Endothelial cell of umbilical vein (primary cell): ENCODE results near the gene ZNF311. TPM values are rescaled to one million over a fixed set of nuclear protein-coding genes. Genes with fewer than 3 reads are reported as not detected.

ENCODE experiments used
- BruUV-seq: library from RNA; stranded (reverse); fragments of 400-500 nt; replicated peaks from 2 replicates; lab custom pipeline; 2021; lab: Mats Ljungman, UMichigan
- CTCF ChIA-PET: fragments of 300-600, 350-600 bp; sonication (Branson Sonifier 250); formaldehyde crosslinking; loops from one replicate; lab custom pipeline; 2021; ENCODE audit warnings: antibody characterized with exemption, inconsistent platforms; lab: Charles Lee
- POLR2A ChIA-PET: fragments of 300-600, 350-600 bp; sonication (Branson Sonifier 250); formaldehyde crosslinking; loops from one replicate; lab custom pipeline; 2021; ENCODE audit warnings: antibody characterized with exemption, inconsistent platforms; lab: Charles Lee
- DNase-seq: peaks from one replicate; pipeline ENCODE4 v3.0.0-alpha.2; 2011; ENCODE audit warnings: low read depth, low spot score
- FAIRE-seq: peaks from 2 replicates; lab custom pipeline; 2011; peaks lifted over from hg19 to GRCh38; lab: Jason Lieb, UNC
- H2AFZ ChIP-seq: 2 replicates; pipeline ENCODE4 v1.6.0; 2012; ENCODE audit warnings: low read depth, low read length, control low read depth, inconsistent platforms
- H3K27ac ChIP-seq: 2 replicates; pipeline ENCODE4 v1.5.1; 2011; ENCODE audit warnings: low read depth, mild to moderate bottlenecking, control low read depth, low read length, moderate library complexity; ENCODE audit not compliant: insufficient read depth
- H3K27me3 ChIP-seq, 2 experiments: 2 replicates each; pipeline versions ENCODE4 v1.6.0 to v1.6.1; 2011; ENCODE audit warnings: low read length in 2 of 2, mixed read lengths in 1 of 2; ENCODE audit not compliant: control insufficient read depth in 2 of 2, insufficient read depth in 2 of 2
- H3K36me3 ChIP-seq, 2 experiments: 2 replicates in 1 of 2; 3 replicates in 1 of 2; pipeline ENCODE4 v1.5.1; 2011; ENCODE audit warnings: low read length in 2 of 2, mild to moderate bottlenecking in 1 of 2, moderate library complexity in 1 of 2; ENCODE audit not compliant: control insufficient read depth in 2 of 2, insufficient read depth in 2 of 2; ENCODE audit errors: extremely low read depth in 1 of 2
- H3K4me1 ChIP-seq: 3 replicates; pipeline ENCODE4 v1.5.1; 2011; ENCODE audit warnings: mild to moderate bottlenecking, low read length; ENCODE audit not compliant: control insufficient read depth, insufficient read depth; ENCODE audit errors: extremely low read depth
- H3K4me2 ChIP-seq: 2 replicates; pipeline ENCODE4 v1.6.1; 2011; ENCODE audit warnings: low read length, control low read depth, mixed read lengths; ENCODE audit not compliant: insufficient read depth
- H3K4me3 ChIP-seq, 3 experiments: fragments of 200-600 bp in 1 of 3; sonication (generic), shearing (Covaris generic) in 1 of 3; replicated peaks in 1 of 3; 2 replicates each; pipeline ENCODE4 v1.5.1; 2011 to 2016; ENCODE audit warnings: control low read depth in 3 of 3, low read length in 3 of 3, mild to moderate bottlenecking in 2 of 3, inconsistent platforms in 1 of 3, low read depth in 1 of 3, moderate library complexity in 1 of 3; ENCODE audit not compliant: insufficient read depth in 1 of 3
- H3K79me2 ChIP-seq: 2 replicates; pipeline ENCODE4 v1.6.0; 2012; ENCODE audit warnings: low read length, inconsistent platforms; ENCODE audit not compliant: control insufficient read depth, insufficient read depth
- H3K9ac ChIP-seq: replicated peaks from 2 replicates; pipeline ENCODE3; 2011; ENCODE audit warnings: low read length, control low read depth; ENCODE audit not compliant: insufficient read depth; ENCODE audit errors: extremely low read depth
- H3K9me1 ChIP-seq: replicated peaks from 3 replicates; pipeline ENCODE4 v1.6.0; 2011; ENCODE audit warnings: mild to moderate bottlenecking, low read length; ENCODE audit not compliant: control insufficient read depth, insufficient read depth; ENCODE audit errors: extremely low read depth
- H3K9me3 ChIP-seq: replicated peaks from 2 replicates; pipeline ENCODE4 v1.5.1; 2012; ENCODE audit warnings: low read length, inconsistent platforms; ENCODE audit not compliant: control insufficient read depth, insufficient read depth
- H4K20me1 ChIP-seq: replicated peaks from 2 replicates; pipeline ENCODE3; 2011; ENCODE audit warnings: mild to moderate bottlenecking, low read length; ENCODE audit not compliant: control insufficient read depth, insufficient read depth; ENCODE audit errors: extremely low read depth
- EZH2 ChIP-seq: IDR thresholded peaks from 2 replicates; pipeline ENCODE4 v1.6.1; 2012; ENCODE audit warnings: borderline replicate concordance, low read depth, mild to moderate bottlenecking, moderate library complexity, low read length, inconsistent platforms; ENCODE audit not compliant: severe bottlenecking
- FOS ChIP-seq: IDR thresholded peaks from 2 replicates; pipeline ENCODE4 v1.6.1; 2011; ENCODE audit warnings: mild to moderate bottlenecking, low read length, moderate library complexity, borderline replicate concordance; ENCODE audit not compliant: insufficient read depth
- GATA2 ChIP-seq: IDR thresholded peaks from 2 replicates; pipeline ENCODE4 v1.7.0; 2011; ENCODE audit warnings: low read depth, mild to moderate bottlenecking, moderate library complexity, mixed read lengths, low read length; ENCODE audit not compliant: insufficient read length, insufficient read depth
- JUN ChIP-seq: IDR thresholded peaks from 2 replicates; pipeline ENCODE4 v1.6.1; 2011; ENCODE audit warnings: borderline replicate concordance, low read depth; ENCODE audit not compliant: insufficient read length, insufficient read depth
- MYC ChIP-seq: IDR thresholded peaks from one replicate; pipeline ENCODE4 v1.6.1; 2011; ENCODE audit warnings: mild to moderate bottlenecking, low read depth, low read length
- POLR2A ChIP-seq: IDR thresholded peaks from 2 replicates; pipeline ENCODE4 v1.6.1; 2012; ENCODE audit warnings: low read depth, mild to moderate bottlenecking, control low read depth, low read length
- POLR2AphosphoS5 ChIP-seq: IDR thresholded peaks from 2 replicates; pipeline ENCODE4 v1.6.1; 2012; ENCODE audit warnings: low read depth, mild to moderate bottlenecking, control low read depth, low read length, moderate library complexity; ENCODE audit not compliant: insufficient read depth
- dilution Hi-C: fragments of 300-500 bp; cut with MboI; formaldehyde crosslinking; loops from one replicate; pipeline ENCODE4 v1.15.0; 2019; ENCODE audit warnings: low sequenced_read_pairs; ENCODE audit not compliant: extremely low pct_ligation_motif_present
- intact Hi-C: fragments of 100-400 bp; cut with micrococcal nuclease; formaldehyde crosslinking; loops from one replicate; pipeline ENCODE4 v1.10.0; 2022
- polyA plus RNA-seq, 4 experiments: library from polyadenylated mRNA; depleted of rRNA in 3 of 4; stranded (reverse) in 3 of 4; unstranded in 1 of 4; fragments of >200 nt; gene quantifications; 2 replicates each; pipeline versions ENCODE4 v1.2.1 to v1.2.3, GENCODE V29; 2011 to 2012; ENCODE audit warnings: missing spikeins in 1 of 4
- total RNA-seq: library from RNA; stranded (reverse); gene quantifications from 2 replicates; pipeline ENCODE4 v1.2.3, GENCODE V29; 2021
- TF ChIP-seq, protein P1 (sequence below): IDR thresholded peaks from 2 replicates; pipeline ENCODE4 v1.6.1; 2011; ENCODE audit not compliant: insufficient read depth, insufficient read length
- TF ChIP-seq, protein P2 (sequence below), 2 donors: IDR thresholded peaks; 1 replicate in 1 of 2; 2 replicates in 1 of 2; pipeline ENCODE4 v1.5.1; 2011; ENCODE audit warnings: low read length in 2 of 2, mild to moderate bottlenecking in 2 of 2, moderate library complexity in 2 of 2, control low read depth in 1 of 2, inconsistent platforms in 1 of 2, low read depth in 1 of 2; ENCODE audit not compliant: insufficient read depth in 1 of 2; ENCODE audit errors: extremely low read depth in 1 of 2

Gene ZNF311
- total and polyA plus RNA-seq, 2 donors (not counting 3 experiments of a cell fraction or from before 2014, with no cell fraction given) = 0.26 to 0.35 TPM

DNA sequence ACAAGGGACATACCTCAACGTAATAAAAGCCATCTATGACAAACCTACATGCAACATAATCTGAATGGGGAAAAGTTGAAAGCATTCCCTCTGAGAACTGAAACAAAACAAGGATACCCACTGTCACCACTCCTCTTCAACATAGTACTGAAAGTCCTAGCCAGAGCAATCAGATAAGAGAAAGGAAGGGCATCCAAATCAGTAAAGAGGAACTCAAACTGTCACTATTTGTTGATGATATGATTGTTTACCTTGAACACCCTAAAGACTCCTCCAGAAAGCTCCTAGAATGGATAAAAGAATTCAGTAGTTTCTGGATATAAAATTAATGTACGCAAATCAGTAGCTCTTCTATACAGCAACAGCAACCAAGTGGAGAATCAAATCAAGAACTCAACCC, 39.4 kb downstream of the ZNF311 start:
- Histone ChIP-seq H3K4me3 (no peak overlapping the region), H3K9me3 (no peaks in the 10 kb centered on the region), H4K20me1 (no peaks in the 10 kb centered on the region), H3K27me3 (no peaks in the 10 kb centered on the region), H3K9me1 (no peaks in the 10 kb centered on the region), H3K36me3 (no peaks in the 10 kb centered on the region), H3K79me2 (no peaks in the 10 kb centered on the region), H3K9ac (no peak overlapping the region), H3K4me1 (no peaks in the 10 kb centered on the region), H2AFZ (no peak overlapping the region), H3K4me2 (no peak overlapping the region), H3K27ac (no peak overlapping the region)
- DNase-seq = no peak
- no peak for TF ChIP-seq EZH2
- TF ChIP-seq, protein P1, sequence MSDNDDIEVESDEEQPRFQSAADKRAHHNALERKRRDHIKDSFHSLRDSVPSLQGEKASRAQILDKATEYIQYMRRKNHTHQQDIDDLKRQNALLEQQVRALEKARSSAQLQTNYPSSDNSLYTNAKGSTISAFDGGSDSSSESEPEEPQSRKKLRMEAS = no peak
- TF ChIP-seq, protein P2, sequence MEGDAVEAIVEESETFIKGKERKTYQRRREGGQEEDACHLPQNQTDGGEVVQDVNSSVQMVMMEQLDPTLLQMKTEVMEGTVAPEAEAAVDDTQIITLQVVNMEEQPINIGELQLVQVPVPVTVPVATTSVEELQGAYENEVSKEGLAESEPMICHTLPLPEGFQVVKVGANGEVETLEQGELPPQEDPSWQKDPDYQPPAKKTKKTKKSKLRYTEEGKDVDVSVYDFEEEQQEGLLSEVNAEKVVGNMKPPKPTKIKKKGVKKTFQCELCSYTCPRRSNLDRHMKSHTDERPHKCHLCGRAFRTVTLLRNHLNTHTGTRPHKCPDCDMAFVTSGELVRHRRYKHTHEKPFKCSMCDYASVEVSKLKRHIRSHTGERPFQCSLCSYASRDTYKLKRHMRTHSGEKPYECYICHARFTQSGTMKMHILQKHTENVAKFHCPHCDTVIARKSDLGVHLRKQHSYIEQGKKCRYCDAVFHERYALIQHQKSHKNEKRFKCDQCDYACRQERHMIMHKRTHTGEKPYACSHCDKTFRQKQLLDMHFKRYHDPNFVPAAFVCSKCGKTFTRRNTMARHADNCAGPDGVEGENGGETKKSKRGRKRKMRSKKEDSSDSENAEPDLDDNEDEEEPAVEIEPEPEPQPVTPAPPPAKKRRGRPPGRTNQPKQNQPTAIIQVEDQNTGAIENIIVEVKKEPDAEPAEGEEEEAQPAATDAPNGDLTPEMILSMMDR (IDR thresholded peaks at IDR 0.05; ENCODE audit: extremely low read depth in 1 of 2, insufficient read depth in 1 of 2, low read depth in 1 of 2, low read length in 2 of 2) = no peak
- TF ChIP-seq MYC = no peak
- no peak for TF ChIP-seq POLR2AphosphoS5
- no peak for TF ChIP-seq POLR2A
- no peak for TF ChIP-seq FOS
- TF ChIP-seq GATA2 = no peak
- TF ChIP-seq JUN = no peak
- no peak for FAIRE-seq
- CTCF ChIA-PET = no interaction called here
- intact Hi-C loops (no loop called here), dilution Hi-C loops (no loop called here)
- POLR2A ChIA-PET = no interaction called here
- no TSS peak for BruUV-seq
